A673 (cell line): ENCODE measurements around the gene OGA. TPM values are rescaled to one million over a fixed set of nuclear protein-coding genes. Genes with fewer than 3 reads are reported as not detected.
"Not testable (repeated sequence)": the region's sequence is repeated elsewhere in the genome, so short reads cannot be mapped to it uniquely, and the experiment has no call there.

Source experiments
- BruUV-seq: library from RNA; stranded (reverse); fragments of 400-500 nt; replicated peaks from 2 replicates; lab custom pipeline; 2021; lab: Mats Ljungman, UMichigan
- CTCF ChIA-PET: fragments of 300-600 bp; sonication (Branson Sonifier 250); formaldehyde crosslinking; loops from one replicate; lab custom pipeline; 2022; ENCODE audit warnings: antibody characterized with exemption; lab: Charles Lee
- POLR2A ChIA-PET: fragments of 300-600 bp; sonication (Branson Sonifier 250); formaldehyde crosslinking; loops from one replicate; lab custom pipeline; 2022; ENCODE audit warnings: antibody characterized with exemption; ENCODE audit not compliant: low non-redundant PET; lab: Charles Lee
- DNase-seq: peaks from one replicate; pipeline ENCODE4 v3.0.0-alpha.2; 2015; ENCODE audit warnings: low spot score
- H3K27ac ChIP-seq: fragments of 200-600 bp; sonication (generic); 2 replicates; pipeline ENCODE4 v1.5.1; 2016; ENCODE audit warnings: mixed run types, low read depth, mild to moderate bottlenecking, mixed read lengths, antibody characterized with exemption, low read length; ENCODE audit not compliant: poor library complexity, severe bottlenecking
- H3K27me3 ChIP-seq: fragments of 200-600 bp; sonication (generic); replicated peaks from 2 replicates; pipeline ENCODE4 v1.6.1; 2017; ENCODE audit warnings: mixed run types, low read depth, mild to moderate bottlenecking, mixed read lengths, antibody characterized with exemption, low read length; ENCODE audit not compliant: insufficient read depth, poor library complexity
- H3K36me3 ChIP-seq: fragments of 200-600 bp; sonication (generic); 2 replicates; pipeline ENCODE4 v1.6.1; 2016; ENCODE audit warnings: mixed run types, mild to moderate bottlenecking, mixed read lengths, antibody characterized with exemption, low read length; ENCODE audit not compliant: insufficient read depth, poor library complexity, severe bottlenecking
- H3K4me1 ChIP-seq: fragments of 200-600 bp; sonication (generic); 2 replicates; pipeline ENCODE4 v1.6.1; 2017; ENCODE audit warnings: mixed run types, mild to moderate bottlenecking, mixed read lengths, antibody characterized with exemption, low read length; ENCODE audit not compliant: insufficient read depth, poor library complexity, severe bottlenecking
- H3K4me3 ChIP-seq: fragments of 200-600 bp; sonication (generic); 2 replicates; pipeline ENCODE4 v1.5.1; 2016; ENCODE audit warnings: low read depth, mixed run types, mild to moderate bottlenecking, mixed read lengths, low read length; ENCODE audit not compliant: poor library complexity, severe bottlenecking
- H3K9me3 ChIP-seq: fragments of 200-600 bp; sonication (generic); 2 replicates; pipeline ENCODE4 v1.6.1; 2016; ENCODE audit warnings: mixed run types, low read depth, mild to moderate bottlenecking, mixed read lengths, antibody characterized with exemption, low read length; ENCODE audit not compliant: poor library complexity, severe bottlenecking
- CTCF ChIP-seq: fragments of 300-800, 200-600 bp; sonication (generic); conservative IDR thresholded peaks from 2 replicates; pipeline ENCODE4 v1.5.1; 2017; ENCODE audit warnings: low read depth, mild to moderate bottlenecking, antibody characterized with exemption, low read length, moderate library complexity, mixed read lengths
- EZH2 ChIP-seq: fragments of 200-600 bp; sonication (generic); IDR thresholded peaks from 2 replicates; pipeline ENCODE4 v1.6.1; 2017; ENCODE audit warnings: borderline replicate concordance, low read depth, mild to moderate bottlenecking, mixed read lengths, antibody characterized with exemption, low read length; ENCODE audit not compliant: poor library complexity, severe bottlenecking
- intact Hi-C: fragments of 100-400 bp; cut with micrococcal nuclease; formaldehyde crosslinking; loops from one replicate; pipeline ENCODE4 v1.10.0; 2022; ENCODE audit not compliant: unreplicated experiment
- total RNA-seq: library from RNA; stranded (reverse); gene quantifications from 2 replicates; pipeline ENCODE4 v1.2.3, GENCODE V29; 2021

The OGA gene
- total RNA-seq, 1 experiment from 2014 or later = 109 TPM

GRCh38 chr10:101793526-101793925, 24.7 kb downstream of the OGA start:
- H3K27ac ChIP-seq = no peak overlapping the region
- CTCF ChIA-PET = no interaction called here
- no peak for DNase-seq
- BruUV-seq = no TSS peak
- peaks cover 93% of the 10 kb centered on the region for H3K36me3 ChIP-seq
- intact Hi-C loops = no loop called here
- no peak for TF ChIP-seq EZH2
- TF ChIP-seq CTCF = no peak
- H3K9me3 ChIP-seq = no peaks in the 10 kb centered on the region
- H3K4me1 ChIP-seq = no peaks in the 10 kb centered on the region
- POLR2A ChIA-PET = no interaction called here
- no peak overlapping the region for H3K4me3 ChIP-seq
- no peaks in the 10 kb centered on the region for H3K27me3 ChIP-seq

GRCh38 chr10:101789686-101790085, 28.6 kb downstream of the OGA start:
- H3K27me3 ChIP-seq = no peaks in the 10 kb centered on the region
- no TSS peak for BruUV-seq
- ChIA-PET POLR2A (interaction anchor here (0.6 kb wide), 1 partner anchor 475 kb away, joined by 19 read pairs; no protein-coding TSS in a partner anchor), CTCF (no interaction called here)
- H3K4me1 ChIP-seq = no peaks in the 10 kb centered on the region
- H3K36me3 ChIP-seq = peaks cover 90% of the 10 kb centered on the region
- H3K9me3 ChIP-seq = no peaks in the 10 kb centered on the region
- DNase-seq = no peak
- TF ChIP-seq EZH2 (no peak), CTCF (no peak)
- intact Hi-C loops = no loop called here
- no peak overlapping the region for H3K27ac ChIP-seq
- no peak overlapping the region for H3K4me3 ChIP-seq

GRCh38 chr10:101789231-101789630, 29.0 kb downstream of the OGA start:
- CTCF ChIA-PET, H3K9me3 ChIP-seq, DNase-seq, H3K27ac ChIP-seq, BruUV-seq, H3K4me3 ChIP-seq, intact Hi-C loops, H3K27me3 ChIP-seq, H3K4me1 ChIP-seq: not testable (repeated sequence)
- POLR2A ChIA-PET = interaction anchor here (0.6 kb wide), 1 partner anchor 475 kb away, joined by 19 read pairs; no protein-coding TSS in a partner anchor
- peaks cover 90% of the 10 kb centered on the region for H3K36me3 ChIP-seq

GRCh38 chr10:101785801-101786200, 32.4 kb downstream of the OGA start:
- peaks cover 62% of the 10 kb centered on the region for H3K36me3 ChIP-seq
- DNase-seq = no peak
- BruUV-seq = TSS peak; percentile 41
- POLR2A ChIA-PET = no interaction called here
- peaks cover 22% of the 10 kb centered on the region for H3K4me1 ChIP-seq
- CTCF ChIA-PET = interaction anchor here (0.6 kb wide), 1 partner anchor 35 kb away, joined by 3 read pairs; no protein-coding TSS in a partner anchor
- TF ChIP-seq CTCF (no peak), EZH2 (no peak)
- H3K9me3 ChIP-seq = no peaks in the 10 kb centered on the region
- H3K4me3 ChIP-seq = no peak overlapping the region
- intact Hi-C loops = no loop called here
- no peak overlapping the region for H3K27ac ChIP-seq
- H3K27me3 ChIP-seq = no peaks in the 10 kb centered on the region
